ENCODE measurements around the gene LYL1. TPM values are rescaled to one million over a fixed set of nuclear protein-coding genes. Genes with fewer than 3 reads are reported as not detected.

The LYL1 gene
- total RNA-seq, 1 experiment from 2014 or later, result 0.63 TPM

GRCh38 chr19:13078897-13079541 lies 23.6 kb downstream of the LYL1 start:
- no CpG with 5 or more reads among the region's 12 CpGs for WGBS (ENCODE audit: extremely low coverage, insufficient read length, low lambda C conversion rate)
- H3K4me2 ChIP-seq (ENCODE audit: insufficient read depth, insufficient read length, low read length), result no peak overlapping the region

More at GRCh38 chr19:13078897-13079541, 23.6 kb downstream of the LYL1 start:
- H3K14ac ChIP-seq (ENCODE audit: insufficient read depth, low read length), result no peak overlapping the region; the same call in 1 of the 2 replicates
- Mint-ChIP-seq H3K36me3 (ENCODE audit: insufficient read depth in 1 of 3, low read depth in 3 of 3) (peaks cover 0 to 1% (median 0%) of the 10 kb centered on the region in 3 experiments; a peak in 1 of 7 replicates), H3K4me3 (peak overlapping the region in 1 of 2 experiments; percentile 40; a peak in 1 of 5 replicates), H3K4me1 (peaks cover 27 to 58% of the 10 kb centered on the region in 2 experiments), H3K27me3 (ENCODE audit: low read depth) (peaks cover 56% of the 10 kb centered on the region), H3K9me3 (no peaks in the 10 kb centered on the region), H3K27ac (no peak overlapping the region)
- no peaks in the 10 kb centered on the region for H3K79me2 ChIP-seq (ENCODE audit: insufficient read depth, low read length)
- H3K18ac ChIP-seq (ENCODE audit: insufficient read length, low read depth, low read length), result no peak overlapping the region
- H2BK20ac ChIP-seq (ENCODE audit: low read depth, low read length, poor library complexity, severe bottlenecking), result no peak overlapping the region
- no peaks in the 10 kb centered on the region for H3K9me3 ChIP-seq (ENCODE audit: control insufficient read depth, low read depth, low read length)
- H4K5ac ChIP-seq (ENCODE audit: insufficient read length, low read depth, low read length), result no peak overlapping the region
- H3K23me2 ChIP-seq (ENCODE audit: insufficient read length, low read depth, low read length, poor library complexity, severe bottlenecking), result peaks cover 5% of the 10 kb centered on the region
- H2AFZ ChIP-seq (ENCODE audit: low read length), result no peak overlapping the region
- no peaks in the 10 kb centered on the region for H4K20me1 ChIP-seq (ENCODE audit: control insufficient read depth, insufficient read depth, insufficient read length)
- no peak overlapping the region for H3K23ac ChIP-seq (ENCODE audit: insufficient read length, low read depth, low read length)
- H4K8ac ChIP-seq (replicated peaks; ENCODE audit: insufficient read length, low read depth, low read length), result no peak overlapping the region
- H3T11ph ChIP-seq (ENCODE audit: low read length), result no peak overlapping the region
- H2BK12ac ChIP-seq (ENCODE audit: insufficient read length, low read depth, low read length), result no peak overlapping the region
- H3K27me3 ChIP-seq (ENCODE audit: insufficient read depth, low read length), result peaks cover 2% of the 10 kb centered on the region; the same call in 1 of the 2 replicates
- H3K4ac ChIP-seq (ENCODE audit: low read depth, low read length), result no peak overlapping the region
- TF ChIP-seq, protein P1, sequence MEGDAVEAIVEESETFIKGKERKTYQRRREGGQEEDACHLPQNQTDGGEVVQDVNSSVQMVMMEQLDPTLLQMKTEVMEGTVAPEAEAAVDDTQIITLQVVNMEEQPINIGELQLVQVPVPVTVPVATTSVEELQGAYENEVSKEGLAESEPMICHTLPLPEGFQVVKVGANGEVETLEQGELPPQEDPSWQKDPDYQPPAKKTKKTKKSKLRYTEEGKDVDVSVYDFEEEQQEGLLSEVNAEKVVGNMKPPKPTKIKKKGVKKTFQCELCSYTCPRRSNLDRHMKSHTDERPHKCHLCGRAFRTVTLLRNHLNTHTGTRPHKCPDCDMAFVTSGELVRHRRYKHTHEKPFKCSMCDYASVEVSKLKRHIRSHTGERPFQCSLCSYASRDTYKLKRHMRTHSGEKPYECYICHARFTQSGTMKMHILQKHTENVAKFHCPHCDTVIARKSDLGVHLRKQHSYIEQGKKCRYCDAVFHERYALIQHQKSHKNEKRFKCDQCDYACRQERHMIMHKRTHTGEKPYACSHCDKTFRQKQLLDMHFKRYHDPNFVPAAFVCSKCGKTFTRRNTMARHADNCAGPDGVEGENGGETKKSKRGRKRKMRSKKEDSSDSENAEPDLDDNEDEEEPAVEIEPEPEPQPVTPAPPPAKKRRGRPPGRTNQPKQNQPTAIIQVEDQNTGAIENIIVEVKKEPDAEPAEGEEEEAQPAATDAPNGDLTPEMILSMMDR (conservative IDR thresholded peaks at IDR 0.05), result no peak
- H3K79me1 ChIP-seq (ENCODE audit: insufficient read depth, low read depth, low read length, poor library complexity, severe bottlenecking), result no peaks in the 10 kb centered on the region
- H2BK15ac ChIP-seq (ENCODE audit: low read depth, low read length), result no peak overlapping the region
- no peak overlapping the region for H3K9ac ChIP-seq (ENCODE audit: extremely low read depth, insufficient read length, low read length)
- no peak overlapping the region for H4K91ac ChIP-seq (ENCODE audit: insufficient read length, low read depth, low read length)
- no peak for DNase-seq
- no peak overlapping the region for H2AK5ac ChIP-seq (ENCODE audit: insufficient read length, low read length)
- no peak overlapping the region for H3K27ac ChIP-seq (ENCODE audit: insufficient read length, low read depth, low read length)
- H2BK5ac ChIP-seq (ENCODE audit: insufficient read length, low read length), result no peak overlapping the region
- H3K4me1 ChIP-seq (ENCODE audit: insufficient read depth, low read length), result peaks cover 12% of the 10 kb centered on the region; the same call in 1 of the 2 replicates
- no peak overlapping the region for H2BK120ac ChIP-seq (ENCODE audit: low read depth, low read length, poor library complexity, severe bottlenecking)
- no peak overlapping the region for H3K56ac ChIP-seq (ENCODE audit: insufficient read length, low read depth, low read length)

Measured in H9 (cell line).